Dedifferentiated amniotic fluid mesenchymal stem cell (primary cell): ENCODE data around the gene ANGPT4.

ENCODE experiments used
- DNase-seq: peaks from one replicate; pipeline ENCODE4 v3.0.0-alpha.2; 2016; ENCODE audit errors: extremely low spot score

Gene ANGPT4

GRCh38 chr20:825710-826421, 90.3 kb downstream of the ANGPT4 start:
- DNase-seq: no peak

GRCh38 chr20:824916-825315, 91.2 kb downstream of the ANGPT4 start:
- DNase-seq: no peak

- no peak for DNase-seq
Measured at GRCh38 chr20:824490-824889, 91.6 kb downstream of the ANGPT4 start.

DNA sequence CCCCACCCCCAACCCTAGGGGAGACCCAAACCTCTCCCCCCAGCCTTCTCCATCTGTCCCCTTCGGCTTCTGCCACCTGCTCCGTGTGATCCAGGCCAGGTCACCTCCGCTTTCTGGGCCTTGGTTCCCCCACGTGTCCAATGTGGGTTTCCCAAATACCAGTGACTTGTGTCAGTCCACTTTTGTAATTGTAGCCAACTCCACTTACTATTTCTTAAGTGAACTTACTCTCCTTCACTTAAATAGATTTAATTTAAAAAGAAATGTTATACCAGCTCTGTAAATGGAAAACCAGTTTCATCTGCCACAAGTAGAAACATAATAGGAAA, 92.6 kb downstream of the ANGPT4 start:
- no peak for DNase-seq

DNA sequence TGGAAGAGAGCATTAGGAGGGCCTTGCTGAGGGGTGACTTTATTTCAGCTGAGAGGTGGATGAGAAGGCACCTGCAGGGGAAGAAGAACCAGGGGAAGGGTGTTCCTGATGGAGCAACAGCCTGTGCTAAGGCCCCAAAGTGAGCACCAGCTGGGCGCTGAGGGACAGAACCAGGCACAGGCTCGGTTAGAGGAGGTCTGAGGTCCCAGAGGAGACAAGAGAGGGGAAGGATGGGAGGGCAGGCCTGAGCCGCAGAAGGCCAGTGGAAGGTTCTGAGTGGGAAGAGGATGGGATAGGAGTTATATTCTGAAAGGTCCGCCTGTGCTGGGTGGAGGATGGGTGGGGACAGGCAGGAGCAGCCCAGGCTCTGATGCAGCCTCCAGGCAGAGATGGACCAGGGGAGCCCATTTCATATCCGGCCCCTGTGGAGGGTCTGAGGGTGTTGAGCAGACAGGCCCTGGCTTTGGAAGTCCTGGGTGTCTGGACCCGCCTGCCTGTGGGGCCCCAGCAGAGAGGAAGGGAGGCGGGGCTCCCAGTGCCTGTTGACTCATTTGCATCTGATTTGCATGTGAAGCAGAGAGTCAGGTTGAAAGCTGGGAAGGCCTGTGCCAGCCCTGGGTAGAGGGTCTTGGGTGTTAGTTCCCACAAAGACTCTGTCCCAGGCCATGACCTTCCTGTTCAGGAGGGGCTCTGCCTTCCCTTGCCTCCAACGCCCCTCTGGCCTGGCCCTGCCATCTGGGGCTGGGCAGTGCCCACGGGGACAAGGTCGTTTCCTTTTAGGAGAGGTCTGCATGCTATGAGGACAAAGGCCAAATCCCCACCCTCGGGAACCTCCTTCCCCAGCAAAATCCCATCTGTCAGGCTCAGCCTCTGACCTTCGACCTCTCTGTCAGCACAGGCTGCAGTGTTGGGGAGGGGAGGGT, 93.2 kb downstream of the ANGPT4 start:
- no peak for DNase-seq

DNA sequence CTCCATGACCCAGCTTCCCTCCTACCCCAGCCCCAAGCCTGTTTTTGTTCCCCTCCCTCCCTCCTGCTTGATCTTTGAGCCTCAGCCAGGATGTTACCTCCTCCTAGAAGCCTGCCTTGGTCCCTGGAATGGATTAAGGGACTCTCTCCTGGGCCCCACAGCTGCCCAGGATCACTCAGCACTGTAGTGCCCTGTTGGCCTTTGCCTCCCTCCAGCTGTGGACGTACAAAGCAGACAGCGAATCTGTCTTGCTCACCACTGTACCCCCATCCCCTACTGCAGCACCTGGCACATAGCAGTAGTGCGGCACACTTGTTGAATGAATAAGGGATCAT, 94.4 kb downstream of the ANGPT4 start:
- DNase-seq: no peak

- DNase-seq: no peak
Measured at GRCh38 chr20:821046-821730, 94.9 kb downstream of the ANGPT4 start.

DNA sequence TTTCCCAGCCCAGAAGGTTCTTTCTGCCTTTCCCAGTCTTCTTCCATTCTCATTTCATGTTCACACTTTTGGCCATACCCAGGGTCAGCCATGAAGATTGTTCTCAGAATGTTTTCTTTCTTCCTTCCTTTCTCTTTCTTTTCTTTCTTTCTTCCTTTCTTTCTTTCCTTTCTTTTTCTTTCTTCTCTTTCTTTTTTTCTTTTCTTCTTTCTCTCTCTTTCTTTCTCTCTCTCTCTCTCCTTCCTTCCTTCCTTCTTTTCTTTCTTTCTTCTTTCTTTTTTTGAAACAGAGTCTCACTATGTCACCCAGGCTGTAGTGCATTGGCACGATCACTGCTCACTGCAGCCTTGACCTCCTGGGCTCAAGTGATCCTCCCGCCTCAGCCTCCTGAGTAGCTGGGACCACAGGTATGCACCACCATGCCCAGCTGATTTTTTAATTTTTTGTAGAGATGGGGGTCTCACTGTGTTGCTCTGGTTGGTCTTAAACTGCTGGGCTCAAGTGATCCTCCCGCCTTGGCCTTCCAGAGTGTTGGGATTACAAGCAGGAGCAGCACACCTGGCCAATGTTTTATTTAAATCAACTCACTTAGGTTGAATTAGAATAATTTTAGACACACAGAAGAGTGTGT, 95.7 kb downstream of the ANGPT4 start:
- no peak for DNase-seq
